CD4-positive, alpha-beta T cell treated with Interleukin-1 beta for 1 hour (primary cell): Measurements from ENCODE around the gene RNF222.
"Not testable (repeated sequence)": the region's sequence is repeated elsewhere in the genome, so short reads cannot be mapped to it uniquely, and the experiment has no call there.

Experiments used
- DNase-seq, 2 donors: peaks; one replicate each; pipeline ENCODE4 v3.0.0-alpha.2; 2020 to 2022

RNF222 gene

DNA sequence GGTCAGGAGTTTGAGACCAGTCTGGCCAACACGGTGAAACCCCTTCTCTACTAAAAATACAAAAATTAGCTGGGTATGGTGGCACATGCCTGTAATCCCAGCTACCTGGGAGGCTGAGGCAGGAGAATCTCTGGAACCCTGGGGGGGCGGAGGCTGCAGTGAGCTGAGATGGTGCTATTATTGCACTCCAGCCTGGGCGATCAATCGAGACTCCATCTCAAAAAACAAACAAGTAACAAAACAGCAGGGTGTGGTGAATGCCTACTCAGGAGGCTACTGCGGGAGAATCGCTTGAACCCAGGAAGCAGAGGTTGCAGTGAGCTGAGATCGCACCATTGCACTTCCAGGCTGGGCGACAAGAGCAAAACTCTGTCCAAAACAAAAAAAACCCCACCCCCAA, 19.5 kb downstream of the RNF222 start:
- DNase-seq, result not testable (repeated sequence)

GRCh38 chr17:8377422-8377821, 20.2 kb downstream of the RNF222 start:
- DNase-seq, result no peak

DNA sequence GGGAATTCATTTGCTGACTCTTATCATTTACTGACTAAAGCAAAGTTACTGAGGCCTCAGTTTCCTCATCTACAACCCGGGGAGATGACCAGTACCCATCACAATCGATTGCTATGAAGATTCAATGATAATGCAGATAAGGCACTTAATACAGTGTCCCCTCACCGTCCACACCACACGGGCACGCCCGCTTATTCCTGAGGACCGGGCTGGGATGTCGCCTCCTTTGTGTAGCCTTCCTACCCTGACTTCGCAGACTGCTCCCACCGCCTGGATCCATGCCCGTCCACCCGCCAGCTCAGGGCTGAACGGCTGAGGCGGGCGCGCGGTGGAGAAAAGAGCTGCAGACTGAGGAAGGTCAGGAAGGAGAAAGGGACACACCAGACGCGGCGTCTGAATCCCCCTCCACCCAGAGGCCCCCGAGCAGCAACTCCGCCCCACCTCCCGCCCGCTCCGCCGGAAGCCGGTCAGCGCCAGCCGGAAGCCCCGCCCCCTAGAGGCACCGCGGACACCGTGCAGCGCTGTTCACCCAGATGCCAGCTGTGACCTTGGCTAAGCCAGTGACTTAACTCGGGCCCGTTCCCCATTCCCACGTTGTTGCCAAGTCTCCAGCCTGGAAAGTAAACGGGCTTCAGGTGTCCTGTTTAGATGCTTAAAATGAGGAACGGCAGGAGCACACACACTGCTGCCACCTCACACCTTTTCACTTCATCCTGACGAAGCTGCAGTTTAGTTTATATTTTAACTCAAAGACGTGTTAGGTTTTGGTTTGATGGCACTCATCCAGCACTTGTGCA, 21.2 kb downstream of the RNF222 start, which contains the start of gene KRABD2:
Gene KRABD2, minus strand, starts transcription at position 434 of the 797 bp plus-strand sequence.
- peak; percentile 89 to 90 for DNase-seq

DNA sequence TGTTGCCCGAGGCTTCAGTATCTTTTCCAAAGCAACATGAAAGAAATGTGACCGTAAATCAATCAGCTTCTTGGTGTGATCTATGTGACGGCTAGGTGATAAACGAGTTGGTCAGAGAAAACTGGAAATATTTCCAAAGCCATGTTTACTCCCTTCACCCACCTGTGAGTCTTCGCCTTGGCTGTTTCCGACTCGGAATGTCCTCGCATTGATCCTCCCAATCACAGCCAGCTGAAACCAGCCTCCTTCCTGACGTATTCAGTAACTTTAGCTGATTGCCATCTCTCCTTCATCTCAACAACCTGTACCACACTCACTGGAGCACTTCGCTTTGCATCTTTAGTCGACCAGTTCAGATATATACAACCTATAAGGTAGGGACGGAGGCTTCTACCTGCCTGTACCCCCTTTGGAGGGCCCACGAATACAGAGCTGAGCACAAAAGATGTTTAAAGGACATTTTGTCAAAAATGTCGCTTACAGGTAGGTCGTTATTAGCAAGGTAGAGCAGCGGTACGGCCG, 21.8 kb downstream of the RNF222 start:
- DNase-seq, result no peak

DNA sequence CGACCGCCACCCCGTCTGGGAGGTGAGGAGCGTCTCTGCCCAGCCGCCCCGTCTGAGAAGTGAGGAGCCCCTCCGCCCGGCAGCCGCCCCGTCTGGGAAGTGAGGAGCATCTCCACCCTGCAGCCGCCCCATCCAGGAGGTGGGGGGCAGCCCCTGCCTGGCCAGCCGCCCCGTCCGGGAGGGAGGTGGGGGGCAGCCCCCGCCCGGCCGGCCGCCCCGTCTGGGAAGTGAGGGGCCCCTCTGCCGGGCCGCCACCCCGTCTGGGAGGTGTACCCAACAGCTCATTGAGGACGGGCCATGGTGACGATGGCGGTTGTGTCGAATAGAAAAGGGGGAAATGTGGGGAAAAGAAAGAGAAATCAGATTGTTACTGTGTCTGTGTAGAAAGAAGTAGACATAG, 23.8 kb downstream of the RNF222 start:
- not testable (repeated sequence) for DNase-seq

GRCh38 chr17:8372422-8372821, 25.2 kb downstream of the RNF222 start:
- no peak for DNase-seq

GRCh38 chr17:8371786-8372185, 25.8 kb downstream of the RNF222 start:
- DNase-seq, result no peak

DNA sequence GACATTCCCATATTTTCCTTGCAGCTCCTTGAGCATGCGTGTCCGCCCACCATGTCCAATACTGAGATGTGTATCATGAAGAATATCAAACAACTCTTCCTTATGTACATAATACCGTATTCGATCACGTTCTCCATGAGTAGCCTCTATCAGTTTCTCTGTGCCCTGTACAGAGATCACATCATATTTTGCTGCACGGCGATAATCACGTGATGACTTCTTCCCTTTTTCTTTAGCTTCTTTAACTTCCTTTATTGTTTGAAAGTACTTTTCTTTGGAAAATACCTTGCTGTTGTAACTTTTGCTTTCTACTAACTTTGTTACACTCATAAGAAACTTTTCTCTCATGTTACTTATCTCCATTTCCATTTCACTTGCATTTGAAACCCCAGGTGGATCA, 27.7 kb downstream of the RNF222 start:
- DNase-seq, result no peak

GRCh38 chr17:8368193-8368592, 29.4 kb downstream of the RNF222 start:
- no peak for DNase-seq

DNA sequence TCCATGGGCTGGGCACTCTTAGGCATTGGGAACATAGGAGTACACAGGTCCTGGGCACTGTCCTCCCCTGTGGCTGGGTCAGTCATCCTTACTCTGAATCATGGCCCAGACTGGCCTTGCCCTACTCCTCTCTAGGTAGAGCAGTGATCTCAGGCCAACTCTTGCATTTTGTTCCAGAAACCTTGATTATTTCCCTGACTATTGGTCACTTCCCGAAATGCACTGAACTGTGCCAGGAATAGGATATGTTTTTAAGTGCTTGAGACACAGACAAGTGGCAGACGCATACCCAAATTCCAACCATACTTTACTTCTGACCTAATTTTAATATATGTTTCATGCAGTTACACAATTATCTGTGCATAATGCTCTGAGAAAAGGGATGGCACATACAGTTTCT, 31.4 kb downstream of the RNF222 start:
- no peak for DNase-seq

DNA sequence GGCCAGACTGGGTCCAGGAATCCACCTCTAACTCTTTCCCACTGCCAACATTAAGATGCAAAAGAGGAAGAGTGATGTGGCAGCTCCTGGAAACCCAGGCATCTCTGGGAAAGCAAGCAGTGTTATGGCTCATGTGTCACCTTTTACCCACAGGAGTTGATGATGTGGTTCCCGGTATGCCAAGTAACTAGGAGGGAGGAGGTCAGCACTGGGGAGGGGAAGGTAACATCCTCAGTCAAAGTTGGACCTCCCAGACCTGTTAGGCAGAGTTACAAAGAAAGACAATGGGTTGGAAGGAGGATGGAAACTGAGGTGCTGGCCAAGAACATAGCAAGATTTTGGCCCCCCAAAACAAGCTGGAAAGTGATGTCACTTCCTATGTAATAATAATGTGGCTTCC, 32.5 kb downstream of the RNF222 start:
- DNase-seq, result no peak

DNA sequence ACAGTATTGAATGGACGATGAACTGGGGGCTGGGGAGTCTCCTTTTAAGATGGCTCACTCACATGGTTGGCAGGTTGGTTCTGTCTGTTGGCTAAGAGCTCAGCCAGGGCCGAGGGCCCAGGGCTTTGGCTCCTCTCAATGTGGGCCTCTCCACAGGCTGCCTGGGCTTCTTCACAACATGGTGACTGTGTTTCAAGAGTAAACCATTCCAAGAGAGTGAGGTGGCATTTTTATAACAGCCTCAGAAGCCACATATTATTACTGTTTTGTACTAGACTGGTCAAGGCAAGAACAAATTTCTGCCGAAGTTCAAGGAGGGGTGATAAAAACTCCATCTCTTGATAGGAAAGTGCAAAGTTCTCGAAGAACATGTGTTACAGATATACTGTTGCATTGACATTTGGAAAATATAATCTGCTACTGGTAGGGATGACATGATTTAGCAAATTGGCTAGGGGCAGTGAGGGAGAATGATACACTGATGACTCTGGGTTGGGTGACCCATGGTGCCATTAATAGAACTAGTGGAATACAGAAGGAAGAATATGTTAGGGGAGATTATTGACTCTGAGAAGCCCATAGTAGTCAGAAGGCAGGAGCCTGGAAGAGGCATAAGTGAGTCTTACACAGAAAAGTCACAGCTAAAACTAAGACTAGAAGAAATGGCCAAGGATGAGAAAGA, 34.8 kb downstream of the RNF222 start:
- no peak for DNase-seq

DNA sequence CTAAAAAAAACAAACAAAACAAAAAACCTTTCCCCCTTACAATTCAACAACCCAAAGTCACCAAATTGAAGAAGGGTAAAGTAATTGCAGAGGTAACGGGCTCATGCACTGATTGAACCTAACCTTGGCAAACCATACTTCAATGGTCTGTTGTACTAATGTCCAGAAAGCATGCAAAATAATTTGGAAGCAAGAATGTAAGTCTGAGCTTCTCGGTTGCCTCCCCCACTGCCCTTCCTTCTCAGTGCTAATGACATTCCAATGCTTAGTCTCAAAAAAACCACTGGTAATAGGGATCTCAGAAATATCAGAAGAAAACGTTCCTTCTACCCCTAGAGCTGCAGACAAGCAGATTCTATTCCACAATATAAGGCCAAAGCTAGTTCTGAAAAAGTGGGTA, 36.9 kb downstream of the RNF222 start:
- DNase-seq, result no peak

- no peak for DNase-seq
Measured at GRCh38 chr17:8360260-8360659, 37.4 kb downstream of the RNF222 start.

- DNase-seq, result no peak
Measured at GRCh38 chr17:8359769-8360168, 37.9 kb downstream of the RNF222 start.

DNA sequence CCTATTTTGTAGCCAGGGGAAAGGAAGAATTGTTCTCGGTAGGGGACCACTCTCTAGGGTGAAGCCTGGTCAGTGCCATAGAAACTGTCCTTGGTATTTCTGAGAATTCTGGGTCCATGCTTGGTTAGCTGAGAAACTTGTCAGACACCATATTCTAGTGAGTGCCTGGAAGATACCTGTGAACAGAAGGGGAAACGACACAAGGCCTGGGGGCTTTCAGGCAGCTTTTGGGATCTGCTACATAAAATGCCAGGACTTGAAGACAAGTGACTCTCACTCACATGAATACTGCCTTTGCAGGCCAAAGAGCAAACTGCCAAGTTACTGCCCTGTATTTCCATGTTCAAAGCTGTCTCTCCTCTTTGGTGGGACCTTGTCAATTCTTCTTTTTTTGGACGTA, 39.7 kb downstream of the RNF222 start:
- no peak for DNase-seq

GRCh38 chr17:8354236-8354635, 43.4 kb downstream of the RNF222 start:
- no peak for DNase-seq

GRCh38 chr17:8353736-8354135, 43.9 kb downstream of the RNF222 start:
- no peak for DNase-seq

DNA sequence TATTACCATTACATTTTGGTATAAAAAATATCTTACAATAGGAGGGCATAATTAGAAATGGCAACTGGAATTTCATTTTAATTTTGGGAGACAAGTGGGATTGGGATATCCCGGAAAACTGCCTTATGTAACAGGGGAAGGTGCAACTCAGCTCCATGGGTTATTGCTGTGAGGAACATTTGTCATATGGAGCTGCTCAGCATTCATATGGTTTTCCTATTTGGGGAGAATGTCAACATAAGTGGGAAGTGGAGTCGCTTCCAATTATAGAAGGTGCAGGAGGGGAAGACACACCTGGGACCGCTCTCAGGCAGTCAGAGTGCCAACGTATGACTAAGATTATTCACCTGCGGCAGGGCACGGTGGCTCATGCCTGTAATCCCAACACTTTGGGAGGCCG, 47.3 kb downstream of the RNF222 start:
- DNase-seq, result no peak

DNA sequence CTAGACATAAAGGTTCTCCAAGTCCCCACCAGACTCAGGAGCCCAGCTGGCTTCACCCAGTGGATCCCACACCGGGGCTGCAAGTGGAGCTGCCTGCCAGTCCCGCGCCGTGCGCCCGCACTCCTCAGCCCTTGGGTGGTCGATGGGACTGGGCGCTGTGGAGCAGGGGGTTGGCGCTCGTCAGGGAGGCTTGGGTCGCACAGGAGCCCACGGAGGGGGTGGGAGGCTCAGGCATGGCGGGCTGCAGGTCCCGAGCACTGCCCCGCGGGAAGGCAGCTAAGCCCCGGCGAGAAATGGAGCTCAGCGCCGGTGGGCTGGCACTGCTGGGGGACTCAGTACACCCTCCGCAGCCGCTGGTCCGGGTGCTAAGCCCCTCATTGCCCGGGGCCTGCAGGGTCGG, 50.6 kb downstream of the RNF222 start:
- DNase-seq, result not testable (repeated sequence)

GRCh38 chr17:8345951-8346665, 51.5 kb downstream of the RNF222 start:
- DNase-seq, result no peak

GRCh38 chr17:8345052-8345690, 52.5 kb downstream of the RNF222 start:
- DNase-seq, result no peak

- no peak for DNase-seq
Measured at GRCh38 chr17:8341456-8341855, 56.2 kb downstream of the RNF222 start.
